Endodermal cell (in vitro differentiated cells): ENCODE results near the gene CYB561D2. TPM values are rescaled to one million over a fixed set of nuclear protein-coding genes. Genes with fewer than 3 reads are reported as not detected.
A peak's percentile ranks its signal among the peaks of the same experiment; 100 is the strongest.

Source experiments
- DNase-seq: peaks from one replicate; pipeline ENCODE4 v3.0.0-alpha.2; 2017
- H3K27ac ChIP-seq: 2 replicates; pipeline ENCODE4 v1.5.1; 2013; ENCODE audit warnings: mild to moderate bottlenecking, low read depth, low read length, moderate library complexity
- H3K27me3 ChIP-seq: 2 replicates; pipeline ENCODE4 v1.6.1; 2013; ENCODE audit warnings: mild to moderate bottlenecking, low read length, moderate library complexity; ENCODE audit not compliant: insufficient read depth, control insufficient read depth, poor library complexity, severe bottlenecking
- H3K36me3 ChIP-seq: 2 replicates; pipeline ENCODE4 v1.7.0; 2013; ENCODE audit warnings: mild to moderate bottlenecking, low read length, moderate library complexity; ENCODE audit not compliant: control insufficient read depth, insufficient read depth
- H3K4me1 ChIP-seq: one replicate; pipeline ENCODE4 v1.7.0; 2013; ENCODE audit warnings: low read length; ENCODE audit not compliant: control insufficient read depth, insufficient read depth
- H3K4me3 ChIP-seq: 2 replicates; pipeline ENCODE4 v1.5.1; 2013; ENCODE audit warnings: mild to moderate bottlenecking, low read length, moderate library complexity
- H3K9ac ChIP-seq: 2 replicates; pipeline ENCODE4 v1.6.1; 2013; ENCODE audit warnings: mild to moderate bottlenecking, low read length, moderate library complexity; ENCODE audit not compliant: poor library complexity, severe bottlenecking; ENCODE audit errors: extremely low read depth
- H3K9me3 ChIP-seq: 2 replicates; pipeline ENCODE4 v1.6.1; 2013; ENCODE audit warnings: mild to moderate bottlenecking, low read length, moderate library complexity; ENCODE audit not compliant: control insufficient read depth
- H3K27ac Mint-ChIP-seq: 2 replicates; pipeline ENCODE4 v1.8.0; 2020; ENCODE audit warnings: mixed read lengths
- H3K27me3 Mint-ChIP-seq: 2 replicates; pipeline ENCODE4 v1.8.0; 2021; ENCODE audit warnings: mild to moderate bottlenecking, mixed read lengths; ENCODE audit not compliant: insufficient read depth
- H3K36me3 Mint-ChIP-seq: 2 replicates; pipeline ENCODE4 v1.8.0; 2020; ENCODE audit warnings: low read depth, mixed read lengths
- H3K4me1 Mint-ChIP-seq: 2 replicates; pipeline ENCODE4 v1.8.0; 2020; ENCODE audit warnings: mixed read lengths
- H3K4me3 Mint-ChIP-seq: 2 replicates; pipeline ENCODE4 v1.8.0; 2020; ENCODE audit warnings: mild to moderate bottlenecking, moderate library complexity, mixed read lengths
- H3K9me3 Mint-ChIP-seq: 2 replicates; pipeline ENCODE4 v1.8.0; 2020; ENCODE audit warnings: mild to moderate bottlenecking, mixed read lengths
- CTCF ChIP-seq: fragments of 200-600 bp; sonication (generic); conservative IDR thresholded peaks from 2 replicates; pipeline ENCODE4 v1.5.0; 2021; ENCODE audit warnings: antibody characterized with exemption, mild to moderate bottlenecking
- WGBS, 2 experiments: methylation state at CpG; one replicate each; pipeline versions ENCODE4 v1.1.5 to v1.1.7; 2013; ENCODE audit warnings: missing lambda C conversion rate in 2 of 2, mixed read lengths in 1 of 2; ENCODE audit not compliant: insufficient coverage in 1 of 2, insufficient read length in 1 of 2; 5-methylcytosine and 5-hydroxymethylcytosine counted together
- total RNA-seq, 2 donors: library from RNA; stranded (reverse); fragmentation: NEBNext Ultra II Directional in 1 of 2; extraction: Animal tissue kit (Norgen Biotek cat#: 25700) in 1 of 2; gene quantifications; 2 replicates in 1 of 2; 3 replicates in 1 of 2; pipeline ENCODE4 v1.2.1, GENCODE V29; 2021

The CYB561D2 gene
- total RNA-seq, 2 donors from 2014 or later, result 8.5 to 14.6 TPM

GRCh38 chr3:50314342-50314741, 36.3 kb upstream of the CYB561D2 start:
- peak overlapping the region; percentile 17 for H3K27ac Mint-ChIP-seq
- H3K36me3 ChIP-seq, result peaks cover 23% of the 10 kb centered on the region
- H3K9me3 ChIP-seq, result peaks cover 9% of the 10 kb centered on the region
- H3K4me1 Mint-ChIP-seq, result peaks cover 5% of the 10 kb centered on the region
- H3K9me3 Mint-ChIP-seq, result peaks cover 29% of the 10 kb centered on the region
- no peaks in the 10 kb centered on the region for H3K27me3 ChIP-seq
- H3K4me1 ChIP-seq, result no peaks in the 10 kb centered on the region
- 93 to 100% methylated on average over 2 to 3 of the region's 3 CpGs for WGBS, 2 experiments
- DNase-seq, result no peak
- H3K9ac ChIP-seq, result no peak overlapping the region
- peaks cover 59% of the 10 kb centered on the region for H3K36me3 Mint-ChIP-seq
- H3K27ac ChIP-seq, result peak overlapping the region; percentile 25
- H3K4me3 ChIP-seq, result no peak overlapping the region
- no peak overlapping the region for H3K4me3 Mint-ChIP-seq
- no peaks in the 10 kb centered on the region for H3K27me3 Mint-ChIP-seq
- no peak for TF ChIP-seq CTCF

- Histone ChIP-seq H3K9ac (no peak overlapping the region), H3K27me3 (no peaks in the 10 kb centered on the region), H3K27ac (no peak overlapping the region), H3K9me3 (peaks cover 4% of the 10 kb centered on the region), H3K36me3 (peaks cover 28% of the 10 kb centered on the region), H3K4me3 (no peak overlapping the region), H3K4me1 (peaks cover 4% of the 10 kb centered on the region)
- 96% methylated on average over 4 of the region's 4 CpGs; no CpG with 5 or more reads in 1 of the 2 experiments for WGBS, 2 experiments
- Mint-ChIP-seq H3K4me3 (no peak overlapping the region), H3K27ac (no peak overlapping the region), H3K27me3 (no peaks in the 10 kb centered on the region), H3K4me1 (peaks cover 9% of the 10 kb centered on the region), H3K9me3 (peaks cover 25% of the 10 kb centered on the region), H3K36me3 (peaks cover 60% of the 10 kb centered on the region)
- DNase-seq, result no peak
- no peak for TF ChIP-seq CTCF
Observed at GRCh38 chr3:50314816-50315215, 35.8 kb upstream of the CYB561D2 start.

- Mint-ChIP-seq H3K9me3 (peaks cover 16% of the 10 kb centered on the region), H3K27ac (no peak overlapping the region), H3K4me3 (no peak overlapping the region), H3K36me3 (peaks cover 59% of the 10 kb centered on the region), H3K4me1 (peaks cover 16% of the 10 kb centered on the region), H3K27me3 (no peaks in the 10 kb centered on the region)
- Histone ChIP-seq H3K27me3 (no peaks in the 10 kb centered on the region), H3K4me1 (peaks cover 11% of the 10 kb centered on the region), H3K4me3 (no peak overlapping the region), H3K9ac (no peak overlapping the region), H3K9me3 (no peaks in the 10 kb centered on the region), H3K27ac (no peak overlapping the region), H3K36me3 (peaks cover 31% of the 10 kb centered on the region)
- peak; percentile 84 for DNase-seq
- WGBS, 2 experiments, result 82 to 94% methylated on average over 3 to 9 of the region's 9 CpGs
- TF ChIP-seq CTCF, result no peak
Observed at GRCh38 chr3:50316657-50317242, 33.9 kb upstream of the CYB561D2 start.
